ENCODE results near the gene KRTAP12-3. TPM values are rescaled to one million over a fixed set of nuclear protein-coding genes. Genes with fewer than 3 reads are reported as not detected.

The KRTAP12-3 gene
- total and polyA plus RNA-seq, 3 donors from 2014 or later = not detected

DNA sequence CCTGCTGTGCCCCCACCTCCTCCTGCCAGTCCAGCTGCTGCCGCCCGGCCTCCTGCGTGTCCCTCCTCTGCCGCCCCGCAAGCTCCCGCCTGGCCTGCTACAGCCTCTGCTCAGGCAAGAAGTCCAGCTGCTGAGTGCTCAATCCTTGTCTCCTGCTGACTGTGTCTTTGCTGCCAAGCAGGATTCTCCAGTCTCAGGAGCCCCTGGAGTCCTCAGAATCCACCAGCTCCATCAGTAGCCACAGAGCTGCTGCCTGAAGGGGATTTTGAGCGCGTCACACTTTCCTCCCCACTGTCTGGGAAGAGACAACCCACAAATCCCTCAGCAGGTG lies 10.5 kb upstream of the KRTAP12-3 start:
- whole genome bisulfite sequencing, 2 donors = 58 to 71% methylated on average over 8 of the region's 8 CpGs
- Histone ChIP-seq H3K27ac (no peak overlapping the region), H3K9me3 (no peaks in the 10 kb centered on the region), H3K27me3 (no peaks in the 10 kb centered on the region), H3K4me1 (no peaks in the 10 kb centered on the region), H3K4me3 (no peak overlapping the region), H3K36me3 (ENCODE audit: low read depth, missing control alignments) (no peaks in the 10 kb centered on the region)
- intact Hi-C loops (cut with DNase I; ENCODE audit: low total_unique reads) = no loop called here
- no peak for TF ChIP-seq POLR2A (IDR thresholded peaks at IDR 0.05)
- TF ChIP-seq, protein P1, sequence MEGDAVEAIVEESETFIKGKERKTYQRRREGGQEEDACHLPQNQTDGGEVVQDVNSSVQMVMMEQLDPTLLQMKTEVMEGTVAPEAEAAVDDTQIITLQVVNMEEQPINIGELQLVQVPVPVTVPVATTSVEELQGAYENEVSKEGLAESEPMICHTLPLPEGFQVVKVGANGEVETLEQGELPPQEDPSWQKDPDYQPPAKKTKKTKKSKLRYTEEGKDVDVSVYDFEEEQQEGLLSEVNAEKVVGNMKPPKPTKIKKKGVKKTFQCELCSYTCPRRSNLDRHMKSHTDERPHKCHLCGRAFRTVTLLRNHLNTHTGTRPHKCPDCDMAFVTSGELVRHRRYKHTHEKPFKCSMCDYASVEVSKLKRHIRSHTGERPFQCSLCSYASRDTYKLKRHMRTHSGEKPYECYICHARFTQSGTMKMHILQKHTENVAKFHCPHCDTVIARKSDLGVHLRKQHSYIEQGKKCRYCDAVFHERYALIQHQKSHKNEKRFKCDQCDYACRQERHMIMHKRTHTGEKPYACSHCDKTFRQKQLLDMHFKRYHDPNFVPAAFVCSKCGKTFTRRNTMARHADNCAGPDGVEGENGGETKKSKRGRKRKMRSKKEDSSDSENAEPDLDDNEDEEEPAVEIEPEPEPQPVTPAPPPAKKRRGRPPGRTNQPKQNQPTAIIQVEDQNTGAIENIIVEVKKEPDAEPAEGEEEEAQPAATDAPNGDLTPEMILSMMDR (IDR thresholded peaks at IDR 0.05) = no peak
- no peak for DNase-seq

DNA sequence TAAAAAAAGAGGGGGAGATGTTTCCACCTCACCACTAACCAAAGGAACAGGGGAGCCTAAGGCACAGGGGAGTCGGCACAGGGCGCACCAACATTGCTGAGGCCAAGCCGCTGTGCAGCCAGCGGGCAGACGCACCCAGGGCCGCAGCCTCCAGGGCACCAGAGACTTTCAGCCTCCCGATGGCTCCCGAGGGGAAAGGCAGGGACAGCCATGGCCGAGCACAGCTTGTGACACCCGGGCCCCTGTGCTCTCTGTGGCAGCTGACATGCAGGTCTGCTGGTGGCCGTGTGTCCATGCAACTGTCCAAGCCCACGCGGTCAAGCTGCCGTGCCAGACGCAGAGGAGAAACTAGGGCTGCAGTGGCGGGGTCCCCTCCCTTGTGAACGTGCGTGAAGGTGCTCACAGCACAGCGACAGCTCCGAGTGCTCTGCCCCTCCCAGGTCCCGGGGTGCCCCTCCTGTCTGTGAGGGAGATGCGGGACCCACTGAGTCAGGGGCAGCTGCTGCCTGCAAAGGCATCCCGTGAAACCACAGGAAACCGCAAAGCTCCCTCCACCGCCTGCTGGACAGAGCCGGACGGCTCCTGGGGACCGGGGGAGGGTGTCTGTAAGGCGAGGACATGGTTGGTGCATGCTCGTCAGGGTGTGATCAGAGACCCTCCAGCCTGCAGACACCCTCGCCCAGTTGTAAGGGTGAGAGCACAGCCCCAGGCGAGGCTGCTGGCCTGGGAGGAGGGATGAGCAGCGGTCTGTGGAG lies 9.0 kb upstream of the KRTAP12-3 start:
- Histone ChIP-seq H3K27me3 (no peaks in the 10 kb centered on the region), H3K4me3 (no peak overlapping the region), H3K36me3 (ENCODE audit: low read depth, missing control alignments) (no peaks in the 10 kb centered on the region), H3K9me3 (no peaks in the 10 kb centered on the region), H3K4me1 (no peaks in the 10 kb centered on the region), H3K27ac (no peak overlapping the region)
- intact Hi-C loops (cut with DNase I; ENCODE audit: low total_unique reads) = no loop called here
- 71 to 82% methylated on average over 3 to 33 of the region's 33 CpGs for WGBS, 2 donors
- TF ChIP-seq, protein P1 (IDR thresholded peaks at IDR 0.05) = no peak
- TF ChIP-seq POLR2A (IDR thresholded peaks at IDR 0.05) = no peak
- no peak for DNase-seq

DNA sequence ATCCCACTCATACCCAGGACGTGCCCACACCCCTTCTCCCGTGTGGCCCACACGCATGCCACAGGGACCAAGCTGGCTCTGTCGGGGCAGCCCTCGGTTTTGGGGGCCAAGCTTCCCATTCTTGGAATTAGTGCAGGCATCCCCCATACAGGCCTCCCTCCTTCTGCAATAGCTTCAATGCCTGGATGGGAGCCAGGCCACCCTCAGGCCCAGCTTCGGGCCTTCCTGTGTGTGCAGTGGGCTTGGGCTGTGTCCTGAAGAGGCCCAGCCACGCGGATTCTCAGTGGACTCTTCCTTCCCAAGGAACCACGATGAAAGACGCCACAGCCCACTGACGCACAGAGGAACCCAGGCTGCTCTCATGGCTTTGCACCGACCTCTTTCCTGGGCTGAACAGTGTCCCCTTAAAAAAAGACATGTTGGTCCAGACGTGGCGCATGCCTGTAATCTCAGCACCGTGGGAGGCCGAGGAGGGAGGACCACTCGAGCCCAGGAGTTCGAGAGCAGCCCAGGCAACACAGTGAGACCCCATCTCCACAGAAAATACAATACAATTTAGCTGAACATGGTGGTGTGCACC lies 8.1 kb upstream of the KRTAP12-3 start:
- intact Hi-C loops (cut with DNase I; ENCODE audit: low total_unique reads) = no loop called here
- no peaks in the 10 kb centered on the region for H3K36me3 ChIP-seq (ENCODE audit: low read depth, missing control alignments)
- TF ChIP-seq, protein P1 (IDR thresholded peaks at IDR 0.05) = no peak
- TF ChIP-seq POLR2A (IDR thresholded peaks at IDR 0.05) = no peak
- no peak for DNase-seq
- no peaks in the 10 kb centered on the region for H3K4me1 ChIP-seq
- no peak overlapping the region for H3K4me3 ChIP-seq
- 80 to 82% methylated on average over 18 of the region's 18 CpGs for WGBS, 2 donors
- no peaks in the 10 kb centered on the region for H3K27me3 ChIP-seq
- H3K9me3 ChIP-seq = no peaks in the 10 kb centered on the region
- H3K27ac ChIP-seq = no peak overlapping the region

DNA sequence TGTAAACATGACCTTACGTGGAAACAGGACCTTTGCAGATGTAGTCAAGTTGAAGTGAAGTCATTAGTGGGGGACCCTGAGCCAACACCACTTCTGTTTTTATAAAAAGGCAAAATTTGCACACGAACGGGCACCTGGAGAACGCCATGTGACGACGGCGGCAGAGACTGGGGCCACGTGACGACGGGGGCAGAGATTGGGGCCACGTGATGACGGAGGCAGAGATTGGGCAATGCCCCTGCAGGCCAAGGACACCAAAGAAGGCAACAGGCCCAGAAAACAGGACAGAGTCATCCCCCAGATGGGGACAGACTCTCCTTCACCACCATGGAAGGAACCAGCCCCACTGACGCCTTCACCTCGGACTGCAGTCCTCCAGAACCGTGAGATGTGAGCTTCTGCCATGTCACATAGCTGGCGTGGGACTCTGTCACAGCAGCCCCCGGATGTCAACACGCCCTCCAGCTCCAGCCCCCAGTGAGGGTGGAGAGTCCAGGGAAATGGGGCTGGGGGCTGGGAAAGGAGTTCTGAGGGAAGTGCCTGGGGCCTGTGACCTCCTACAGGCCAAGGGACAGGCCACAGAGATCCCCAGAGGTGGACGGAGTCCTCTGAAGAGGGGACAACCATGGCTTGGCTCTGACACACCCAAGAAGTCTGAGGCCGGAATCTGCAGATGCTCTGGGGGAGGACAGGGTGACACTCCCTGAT lies 7.3 kb upstream of the KRTAP12-3 start:
- Histone ChIP-seq H3K4me1 (no peaks in the 10 kb centered on the region), H3K36me3 (ENCODE audit: low read depth, missing control alignments) (no peaks in the 10 kb centered on the region), H3K9me3 (no peaks in the 10 kb centered on the region), H3K4me3 (no peak overlapping the region), H3K27me3 (no peaks in the 10 kb centered on the region), H3K27ac (no peak overlapping the region)
- WGBS, 2 donors = 86% methylated on average over 18 to 20 of the region's 20 CpGs
- TF ChIP-seq, protein P1 (IDR thresholded peaks at IDR 0.05) = no peak
- no peak for DNase-seq
- intact Hi-C loops (cut with DNase I; ENCODE audit: low total_unique reads) = no loop called here

Measured in testis (tissue), 3 donors.